ENCODE measurements around the gene GSC2. TPM values are rescaled to one million over a fixed set of nuclear protein-coding genes. Genes with fewer than 3 reads are reported as not detected.
A peak's percentile ranks its signal among the peaks of the same experiment; 100 is the strongest.

GSC2 gene
- total and polyA plus RNA-seq, 9 of the 15 experiments (the other 6 are each of a cell fraction or from before 2014, with no cell fraction given): not detected

DNA sequence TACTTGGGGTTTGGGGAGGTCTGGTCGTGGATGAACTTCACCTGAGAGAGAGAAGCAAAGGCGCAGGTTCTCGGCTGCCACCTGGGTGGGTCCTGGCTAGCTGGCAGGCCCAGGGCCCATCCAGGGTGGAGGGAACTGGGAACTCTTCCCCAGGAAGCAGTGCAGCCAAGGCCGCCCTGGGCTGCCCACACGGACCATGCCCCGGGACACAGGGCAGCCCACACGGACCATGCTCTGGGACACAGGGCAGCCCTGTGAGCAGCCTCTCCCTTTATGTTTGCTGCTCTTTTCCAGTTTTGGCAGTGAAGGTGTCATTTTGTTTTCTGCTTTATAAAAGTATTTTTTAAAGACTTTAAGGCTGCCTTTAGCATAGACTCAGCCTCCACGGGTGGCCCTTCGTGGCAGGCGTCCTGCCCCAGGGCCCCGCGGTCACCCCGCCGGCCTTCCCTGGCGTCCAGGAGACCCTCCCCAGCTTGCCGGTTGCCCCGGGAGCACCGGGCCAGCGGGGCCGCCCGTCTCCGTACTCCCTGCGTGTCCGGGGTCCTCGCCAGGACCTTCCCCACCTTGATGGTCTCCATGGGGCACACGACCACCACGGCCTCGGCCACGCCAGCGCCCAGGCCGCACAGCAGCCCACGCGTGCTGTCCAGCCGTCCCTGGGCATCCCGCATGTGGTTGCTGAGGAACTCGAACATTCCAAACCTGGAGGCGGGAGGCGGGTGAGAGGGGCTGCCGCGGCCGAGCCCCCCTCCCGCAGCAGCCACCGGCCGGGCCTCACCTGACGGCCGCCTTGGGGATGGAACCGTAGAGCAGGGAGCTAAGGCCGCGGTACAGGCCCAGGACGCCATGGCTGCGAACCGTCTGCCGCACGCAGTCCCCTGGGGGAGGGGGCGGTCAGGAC is 27.3 kb upstream of the GSC2 start (continued):
- TF ChIP-seq, protein P1, sequence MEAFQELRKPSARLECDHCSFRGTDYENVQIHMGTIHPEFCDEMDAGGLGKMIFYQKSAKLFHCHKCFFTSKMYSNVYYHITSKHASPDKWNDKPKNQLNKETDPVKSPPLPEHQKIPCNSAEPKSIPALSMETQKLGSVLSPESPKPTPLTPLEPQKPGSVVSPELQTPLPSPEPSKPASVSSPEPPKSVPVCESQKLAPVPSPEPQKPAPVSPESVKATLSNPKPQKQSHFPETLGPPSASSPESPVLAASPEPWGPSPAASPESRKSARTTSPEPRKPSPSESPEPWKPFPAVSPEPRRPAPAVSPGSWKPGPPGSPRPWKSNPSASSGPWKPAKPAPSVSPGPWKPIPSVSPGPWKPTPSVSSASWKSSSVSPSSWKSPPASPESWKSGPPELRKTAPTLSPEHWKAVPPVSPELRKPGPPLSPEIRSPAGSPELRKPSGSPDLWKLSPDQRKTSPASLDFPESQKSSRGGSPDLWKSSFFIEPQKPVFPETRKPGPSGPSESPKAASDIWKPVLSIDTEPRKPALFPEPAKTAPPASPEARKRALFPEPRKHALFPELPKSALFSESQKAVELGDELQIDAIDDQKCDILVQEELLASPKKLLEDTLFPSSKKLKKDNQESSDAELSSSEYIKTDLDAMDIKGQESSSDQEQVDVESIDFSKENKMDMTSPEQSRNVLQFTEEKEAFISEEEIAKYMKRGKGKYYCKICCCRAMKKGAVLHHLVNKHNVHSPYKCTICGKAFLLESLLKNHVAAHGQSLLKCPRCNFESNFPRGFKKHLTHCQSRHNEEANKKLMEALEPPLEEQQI (IDR thresholded peaks at IDR 0.05): no peak
- TF ChIP-seq BRD4 (IDR thresholded peaks at IDR 0.05): 0 out of 2 replicates have a peak, but pooled peaks have one; percentile 87
- no peak for TF ChIP-seq ZC3H8 (IDR thresholded peaks at IDR 0.05)
- TF ChIP-seq, protein P2, sequence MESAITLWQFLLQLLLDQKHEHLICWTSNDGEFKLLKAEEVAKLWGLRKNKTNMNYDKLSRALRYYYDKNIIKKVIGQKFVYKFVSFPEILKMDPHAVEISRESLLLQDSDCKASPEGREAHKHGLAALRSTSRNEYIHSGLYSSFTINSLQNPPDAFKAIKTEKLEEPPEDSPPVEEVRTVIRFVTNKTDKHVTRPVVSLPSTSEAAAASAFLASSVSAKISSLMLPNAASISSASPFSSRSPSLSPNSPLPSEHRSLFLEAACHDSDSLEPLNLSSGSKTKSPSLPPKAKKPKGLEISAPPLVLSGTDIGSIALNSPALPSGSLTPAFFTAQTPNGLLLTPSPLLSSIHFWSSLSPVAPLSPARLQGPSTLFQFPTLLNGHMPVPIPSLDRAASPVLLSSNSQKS (CRISPR knock-in tag; IDR thresholded peaks at IDR 0.05): no peak
- no peak for TF ChIP-seq ZNF589 (CRISPR knock-in tag; IDR thresholded peaks at IDR 0.05; ENCODE audit: low read depth)
- no peak for TF ChIP-seq FIP1L1 (IDR thresholded peaks at IDR 0.05; ENCODE audit: low read depth, low read length, poor library complexity, severe bottlenecking)
- no peak for TF ChIP-seq NBN (IDR thresholded peaks at IDR 0.05; ENCODE audit: low read depth)
- TF ChIP-seq ERF (CRISPR knock-in tag; IDR thresholded peaks at IDR 0.05): no peak
- TF ChIP-seq JUNB (CRISPR knock-in tag; conservative IDR thresholded peaks at IDR 0.05): no peak
- TF ChIP-seq PCBP2 (IDR thresholded peaks at IDR 0.05; ENCODE audit: low read depth, low read length, poor library complexity, severe bottlenecking): no peak
- no peak for TF ChIP-seq MAFK (IDR thresholded peaks at IDR 0.05; ENCODE audit: low read length)
- TF ChIP-seq MTA1 (IDR thresholded peaks at IDR 0.05; ENCODE audit: borderline replicate concordance): no peak
- TF ChIP-seq, protein P3, sequence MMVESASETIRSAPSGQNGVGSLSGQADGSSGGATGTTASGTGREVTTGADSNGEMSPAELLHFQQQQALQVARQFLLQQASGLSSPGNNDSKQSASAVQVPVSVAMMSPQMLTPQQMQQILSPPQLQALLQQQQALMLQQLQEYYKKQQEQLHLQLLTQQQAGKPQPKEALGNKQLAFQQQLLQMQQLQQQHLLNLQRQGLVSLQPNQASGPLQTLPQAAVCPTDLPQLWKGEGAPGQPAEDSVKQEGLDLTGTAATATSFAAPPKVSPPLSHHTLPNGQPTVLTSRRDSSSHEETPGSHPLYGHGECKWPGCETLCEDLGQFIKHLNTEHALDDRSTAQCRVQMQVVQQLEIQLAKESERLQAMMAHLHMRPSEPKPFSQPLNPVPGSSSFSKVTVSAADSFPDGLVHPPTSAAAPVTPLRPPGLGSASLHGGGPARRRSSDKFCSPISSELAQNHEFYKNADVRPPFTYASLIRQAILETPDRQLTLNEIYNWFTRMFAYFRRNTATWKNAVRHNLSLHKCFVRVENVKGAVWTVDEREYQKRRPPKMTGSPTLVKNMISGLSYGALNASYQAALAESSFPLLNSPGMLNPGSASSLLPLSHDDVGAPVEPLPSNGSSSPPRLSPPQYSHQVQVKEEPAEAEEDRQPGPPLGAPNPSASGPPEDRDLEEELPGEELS (CRISPR knock-in tag; IDR thresholded peaks at IDR 0.05; ENCODE audit: borderline replicate concordance): no peak
- TF ChIP-seq ZFPM2 (CRISPR knock-in tag; IDR thresholded peaks at IDR 0.05): no peak
- TF ChIP-seq SREBF1 (IDR thresholded peaks at IDR 0.05; ENCODE audit: borderline replicate concordance, low read depth, low read length): no peak
- no peak for TF ChIP-seq WHSC1 (IDR thresholded peaks at IDR 0.05; ENCODE audit: low read length)
- TF ChIP-seq, protein P4, sequence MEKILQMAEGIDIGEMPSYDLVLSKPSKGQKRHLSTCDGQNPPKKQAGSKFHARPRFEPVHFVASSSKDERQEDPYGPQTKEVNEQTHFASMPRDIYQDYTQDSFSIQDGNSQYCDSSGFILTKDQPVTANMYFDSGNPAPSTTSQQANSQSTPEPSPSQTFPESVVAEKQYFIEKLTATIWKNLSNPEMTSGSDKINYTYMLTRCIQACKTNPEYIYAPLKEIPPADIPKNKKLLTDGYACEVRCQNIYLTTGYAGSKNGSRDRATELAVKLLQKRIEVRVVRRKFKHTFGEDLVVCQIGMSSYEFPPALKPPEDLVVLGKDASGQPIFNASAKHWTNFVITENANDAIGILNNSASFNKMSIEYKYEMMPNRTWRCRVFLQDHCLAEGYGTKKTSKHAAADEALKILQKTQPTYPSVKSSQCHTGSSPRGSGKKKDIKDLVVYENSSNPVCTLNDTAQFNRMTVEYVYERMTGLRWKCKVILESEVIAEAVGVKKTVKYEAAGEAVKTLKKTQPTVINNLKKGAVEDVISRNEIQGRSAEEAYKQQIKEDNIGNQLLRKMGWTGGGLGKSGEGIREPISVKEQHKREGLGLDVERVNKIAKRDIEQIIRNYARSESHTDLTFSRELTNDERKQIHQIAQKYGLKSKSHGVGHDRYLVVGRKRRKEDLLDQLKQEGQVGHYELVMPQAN (IDR thresholded peaks at IDR 0.05; ENCODE audit: borderline replicate concordance): no peak
- TF ChIP-seq, protein P5, sequence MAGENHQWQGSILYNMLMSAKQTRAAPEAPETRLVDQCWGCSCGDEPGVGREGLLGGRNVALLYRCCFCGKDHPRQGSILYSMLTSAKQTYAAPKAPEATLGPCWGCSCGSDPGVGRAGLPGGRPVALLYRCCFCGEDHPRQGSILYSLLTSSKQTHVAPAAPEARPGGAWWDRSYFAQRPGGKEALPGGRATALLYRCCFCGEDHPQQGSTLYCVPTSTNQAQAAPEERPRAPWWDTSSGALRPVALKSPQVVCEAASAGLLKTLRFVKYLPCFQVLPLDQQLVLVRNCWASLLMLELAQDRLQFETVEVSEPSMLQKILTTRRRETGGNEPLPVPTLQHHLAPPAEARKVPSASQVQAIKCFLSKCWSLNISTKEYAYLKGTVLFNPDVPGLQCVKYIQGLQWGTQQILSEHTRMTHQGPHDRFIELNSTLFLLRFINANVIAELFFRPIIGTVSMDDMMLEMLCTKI (IDR thresholded peaks at IDR 0.05; ENCODE audit: partially characterized antibody): no peak
- TF ChIP-seq SRSF9 (IDR thresholded peaks at IDR 0.05; ENCODE audit: borderline replicate concordance, low read depth, low read length): no peak
- TF ChIP-seq KHSRP (IDR thresholded peaks at IDR 0.05): no peak

Measured in K562 (cell line).